Activated T-cell treated with anti-CD3 and anti-CD28 coated beads, Interleukin-2, amount 50 U/mL, for 4 hours (primary cell): ENCODE data around the gene ADGRG3. TPM values are rescaled to one million over a fixed set of nuclear protein-coding genes. Genes with fewer than 3 reads are reported as not detected.

ENCODE experiments used
- ATAC-seq, 2 donors: fragments of 200-7000 bp; cut with Tn5 transposase; one replicate each; pipeline ENCODE4 v1.10.0; 2021
- DNase-seq: peaks from one replicate; pipeline ENCODE4 v3.0.0-alpha.2; 2020
- H3K27me3 Mint-ChIP-seq: one replicate; pipeline ENCODE4 v1.8.0; 2021; ENCODE audit warnings: low read depth, mixed read lengths
- H3K36me3 Mint-ChIP-seq: one replicate; pipeline ENCODE4 v1.8.0; 2022; ENCODE audit warnings: mixed read lengths; ENCODE audit not compliant: insufficient read depth
- H3K4me1 Mint-ChIP-seq: one replicate; pipeline ENCODE4 v1.8.0; 2021; ENCODE audit warnings: low read depth, mixed read lengths
- H3K4me3 Mint-ChIP-seq: one replicate; pipeline ENCODE4 v1.8.0; 2021; ENCODE audit warnings: mild to moderate bottlenecking, moderate library complexity, mixed read lengths
- H3K9me3 Mint-ChIP-seq: one replicate; pipeline ENCODE4 v1.8.0; 2021; ENCODE audit warnings: mixed read lengths
- total RNA-seq, 3 donors: library from RNA; stranded (reverse); gene quantifications; one replicate each; pipeline ENCODE4 v1.2.1, GENCODE V29; 2021

Gene ADGRG3
- not detected for total RNA-seq

- Mint-ChIP-seq H3K36me3 (no peaks in the 10 kb centered on the region), H3K27me3 (peaks cover 1% of the 10 kb centered on the region), H3K4me1 (peaks cover 2% of the 10 kb centered on the region), H3K4me3 (no peak within 1 kb of the TSS), H3K9me3 (no peaks in the 10 kb centered on the region)
- no peak for ATAC-seq
- DNase-seq: no peak
Observed at GRCh38 chr16:57668263-57668571, at the start of gene ADGRG3. TSS of gene ADGRG3 (plus strand) at chr16:57668306. CDS start at chr16:57668348, 42 bp downstream.

GRCh38 chr16:57619133-57619605 lies 48.9 kb upstream of the ADGRG3 start:
- ATAC-seq: no peak
- Mint-ChIP-seq H3K9me3 (no peaks in the 10 kb centered on the region), H3K4me3 (no peak overlapping the region), H3K27me3 (no peaks in the 10 kb centered on the region), H3K4me1 (peaks cover 9% of the 10 kb centered on the region), H3K36me3 (no peaks in the 10 kb centered on the region)
- DNase-seq: no peak

- no peaks in the 10 kb centered on the region for H3K36me3 Mint-ChIP-seq
- no peak overlapping the region for H3K4me3 Mint-ChIP-seq
- DNase-seq (no peak), ATAC-seq (no peak)
- no peaks in the 10 kb centered on the region for H3K9me3 Mint-ChIP-seq
- no peaks in the 10 kb centered on the region for H3K27me3 Mint-ChIP-seq
- peaks cover 3% of the 10 kb centered on the region for H3K4me1 Mint-ChIP-seq
Observed at GRCh38 chr16:57619606-57620334, 48.3 kb upstream of the ADGRG3 start.

DNA sequence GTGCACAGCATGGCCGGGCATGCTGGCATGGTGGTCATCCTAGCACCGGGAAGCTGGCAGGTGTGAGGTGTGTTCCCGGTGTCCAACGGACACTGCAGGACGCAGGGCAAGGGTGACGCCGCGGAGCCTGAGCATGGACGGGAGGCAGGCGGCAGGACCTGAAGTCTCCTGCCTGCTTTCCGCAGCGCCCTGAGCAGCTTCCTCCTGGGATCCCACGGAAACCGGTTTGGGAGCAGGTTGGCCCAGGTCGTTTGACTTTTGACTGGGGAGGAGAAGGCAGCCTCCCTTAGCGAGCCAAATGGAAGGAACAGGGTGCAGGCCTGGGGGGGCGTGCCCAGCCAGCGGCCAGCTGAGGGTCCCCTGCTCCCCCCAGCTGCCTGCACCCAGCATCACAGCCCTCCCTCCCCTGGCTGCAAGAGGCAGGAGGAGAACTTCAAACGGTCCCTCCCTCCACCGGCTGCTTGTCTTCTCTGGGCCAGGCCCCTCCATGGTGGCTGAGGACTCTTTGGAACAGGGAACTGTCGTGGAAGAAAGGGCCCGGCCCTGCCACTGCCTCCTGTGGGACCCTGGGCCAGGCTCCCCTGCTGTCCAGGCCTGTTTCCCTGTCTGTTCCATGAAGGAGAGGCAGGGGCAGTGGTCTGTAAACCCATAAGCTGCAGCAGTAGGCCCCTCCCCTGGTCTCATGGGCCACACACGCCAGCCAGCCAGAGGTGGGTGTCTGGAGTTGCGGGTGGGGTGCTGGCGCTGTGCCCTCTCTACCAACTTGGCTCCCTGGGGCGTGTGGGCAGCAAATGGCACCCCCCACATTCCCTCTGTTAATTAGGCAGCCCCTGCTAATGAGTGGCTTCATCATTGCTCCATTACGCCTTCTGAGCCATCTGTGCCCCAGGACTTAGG lies 47.5 kb upstream of the ADGRG3 start:
- Mint-ChIP-seq H3K27me3 (no peaks in the 10 kb centered on the region), H3K9me3 (no peaks in the 10 kb centered on the region), H3K4me1 (no peaks in the 10 kb centered on the region), H3K4me3 (no peak overlapping the region), H3K36me3 (no peaks in the 10 kb centered on the region)
- ATAC-seq (no peak), DNase-seq (no peak)

GRCh38 chr16:57621521-57622271 lies 46.4 kb upstream of the ADGRG3 start:
- DNase-seq: no peak
- H3K27me3 Mint-ChIP-seq: no peaks in the 10 kb centered on the region
- H3K4me1 Mint-ChIP-seq: no peaks in the 10 kb centered on the region
- H3K4me3 Mint-ChIP-seq: no peak overlapping the region
- H3K36me3 Mint-ChIP-seq: no peaks in the 10 kb centered on the region
- H3K9me3 Mint-ChIP-seq: no peaks in the 10 kb centered on the region
- ATAC-seq: no peak

DNA sequence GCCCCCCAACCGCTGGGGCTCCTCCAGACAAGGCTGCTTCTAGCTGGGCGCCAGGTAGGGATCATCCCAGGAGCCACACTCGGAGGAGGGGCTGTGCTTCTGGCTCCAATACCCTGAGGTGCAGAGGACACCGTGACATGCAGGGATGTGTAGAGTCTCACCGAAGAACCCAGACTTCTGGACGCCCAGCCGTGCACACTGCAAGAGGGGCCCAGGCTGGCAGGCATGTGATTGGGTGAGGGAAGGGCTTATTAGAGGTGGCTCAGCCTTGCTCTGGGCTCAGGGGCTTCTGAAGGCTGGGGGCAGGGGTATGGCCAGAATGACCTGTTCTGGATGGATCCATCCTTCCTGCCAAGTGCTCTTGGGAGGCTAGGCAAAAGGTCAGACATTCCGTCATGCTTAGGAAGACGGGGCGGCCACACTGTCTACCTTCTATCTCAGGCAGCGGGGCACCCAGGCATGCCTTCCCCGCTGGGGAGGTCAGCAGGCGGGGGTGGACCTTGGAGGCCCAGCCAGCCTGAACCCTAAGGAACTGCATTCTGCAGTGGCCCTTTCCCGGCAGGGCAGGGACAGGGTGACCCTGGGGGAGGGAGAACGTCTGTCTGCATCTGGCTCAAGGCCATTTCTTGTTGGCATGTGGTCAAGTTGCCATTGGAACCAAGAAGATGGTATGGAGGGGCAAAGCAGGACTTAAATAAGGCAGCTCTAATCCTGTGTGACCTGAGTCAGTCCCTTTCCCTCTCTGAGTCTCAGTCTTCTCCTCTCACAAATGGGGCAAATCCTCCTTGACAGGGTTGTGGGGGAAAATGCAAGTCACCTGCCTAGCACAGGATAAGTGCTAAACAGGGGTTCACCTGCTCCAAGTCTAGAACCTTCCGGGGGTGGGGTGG lies 45.5 kb upstream of the ADGRG3 start:
- Mint-ChIP-seq H3K36me3 (no peaks in the 10 kb centered on the region), H3K4me1 (no peaks in the 10 kb centered on the region), H3K4me3 (no peak overlapping the region), H3K9me3 (no peaks in the 10 kb centered on the region), H3K27me3 (no peaks in the 10 kb centered on the region)
- DNase-seq (no peak), ATAC-seq (no peak)

- Mint-ChIP-seq H3K4me3 (no peak overlapping the region), H3K4me1 (peaks cover 3% of the 10 kb centered on the region), H3K27me3 (peaks cover 5% of the 10 kb centered on the region), H3K9me3 (no peaks in the 10 kb centered on the region), H3K36me3 (no peaks in the 10 kb centered on the region)
- no peak for ATAC-seq
- DNase-seq: no peak
Observed at GRCh38 chr16:57623251-57624043, 44.7 kb upstream of the ADGRG3 start.

GRCh38 chr16:57624044-57624688 lies 43.9 kb upstream of the ADGRG3 start:
- DNase-seq (no peak), ATAC-seq (no peak)
- H3K9me3 Mint-ChIP-seq: no peaks in the 10 kb centered on the region

GRCh38 chr16:57624806-57625500 lies 43.2 kb upstream of the ADGRG3 start:
- DNase-seq: no peak
- Mint-ChIP-seq H3K27me3 (peaks cover 12% of the 10 kb centered on the region), H3K4me3 (no peak overlapping the region), H3K9me3 (no peaks in the 10 kb centered on the region), H3K36me3 (no peaks in the 10 kb centered on the region), H3K4me1 (peaks cover 12% of the 10 kb centered on the region)
- ATAC-seq: no peak

More at GRCh38 chr16:57624044-57624688, 43.9 kb upstream of the ADGRG3 start:
- no peaks in the 10 kb centered on the region for H3K36me3 Mint-ChIP-seq
- H3K27me3 Mint-ChIP-seq: peaks cover 10% of the 10 kb centered on the region
- peaks cover 10% of the 10 kb centered on the region for H3K4me1 Mint-ChIP-seq
- H3K4me3 Mint-ChIP-seq: no peak overlapping the region

- H3K36me3 Mint-ChIP-seq: no peaks in the 10 kb centered on the region
- H3K4me3 Mint-ChIP-seq: no peak overlapping the region
- H3K4me1 Mint-ChIP-seq: peaks cover 15% of the 10 kb centered on the region
- H3K9me3 Mint-ChIP-seq: no peaks in the 10 kb centered on the region
- ATAC-seq (no peak), DNase-seq (no peak)
- peaks cover 22% of the 10 kb centered on the region for H3K27me3 Mint-ChIP-seq
Observed at GRCh38 chr16:57626420-57627170, 41.5 kb upstream of the ADGRG3 start.

DNA sequence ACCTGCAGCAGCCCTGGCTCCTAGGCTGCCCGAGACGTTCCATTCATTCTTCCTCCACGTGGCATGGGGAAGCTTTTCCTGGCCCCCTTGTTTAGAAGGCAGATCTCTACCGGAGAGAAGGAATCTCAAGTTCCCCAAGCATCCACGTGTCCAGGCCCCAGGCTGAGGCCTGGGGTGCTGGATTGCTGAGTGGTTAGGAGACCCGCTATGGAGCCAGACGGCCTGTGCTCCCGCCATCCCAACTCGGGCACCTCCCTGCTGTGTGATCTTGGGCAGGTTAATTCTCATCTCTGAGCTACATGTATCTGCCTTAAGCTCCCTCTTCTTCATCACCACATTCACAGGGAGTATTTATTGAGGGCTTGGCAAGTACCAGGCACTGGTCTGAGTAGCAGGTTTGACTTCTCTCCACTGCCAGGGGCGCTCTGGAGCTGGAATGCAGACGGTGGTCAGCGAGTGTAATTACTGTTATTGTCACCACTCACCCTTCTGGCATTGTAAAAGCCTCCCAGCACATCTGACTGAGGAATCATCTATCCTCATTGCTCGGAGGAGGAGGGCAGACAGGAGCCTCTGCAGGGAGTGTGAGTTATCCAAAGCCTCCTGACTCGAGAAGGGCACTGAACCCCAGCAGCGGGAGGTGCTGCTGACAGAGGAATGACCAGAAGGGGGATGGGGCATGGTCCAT lies 40.8 kb upstream of the ADGRG3 start:
- no peak for ATAC-seq
- Mint-ChIP-seq H3K9me3 (no peaks in the 10 kb centered on the region), H3K4me1 (peaks cover 15% of the 10 kb centered on the region), H3K27me3 (peaks cover 22% of the 10 kb centered on the region), H3K4me3 (no peak overlapping the region), H3K36me3 (no peaks in the 10 kb centered on the region)
- DNase-seq: no peak
